ENCODE data around the gene SHMT2.

SHMT2 gene

GRCh38 chr12:57215668-57216013 lies 13.9 kb upstream of the SHMT2 start:
- DNase-seq = no peak

- DNase-seq = peak; percentile 55 to 57
These were observed 13.2 kb upstream of the SHMT2 start, which contains the start of gene NXPH4 for GRCh38 chr12:57216014-57216911. TSS of gene NXPH4 (plus strand) at chr12:57216794. CDS start at chr12:57216970, 176 bp downstream.

- DNase-seq = no peak
These were observed 12.3 kb upstream of the SHMT2 start for GRCh38 chr12:57216921-57217879.

- DNase-seq = no peak
These were observed 11.3 kb upstream of the SHMT2 start for GRCh38 chr12:57218030-57218853.

GRCh38 chr12:57219205-57219992 lies 10.1 kb upstream of the SHMT2 start:
- no peak for DNase-seq

- no peak for DNase-seq
These were observed 9.3 kb upstream of the SHMT2 start for GRCh38 chr12:57219993-57220754.

GRCh38 chr12:57220770-57221168 lies 8.7 kb upstream of the SHMT2 start:
- DNase-seq = no peak

- DNase-seq = no peak
These were observed 8.2 kb upstream of the SHMT2 start for GRCh38 chr12:57221169-57221917.

GRCh38 chr12:57222286-57223190 lies 7.0 kb upstream of the SHMT2 start:
- no peak for DNase-seq

GRCh38 chr12:57223191-57224165 lies 6.0 kb upstream of the SHMT2 start:
- DNase-seq = no peak

- no peak for DNase-seq
These were observed 5.1 kb upstream of the SHMT2 start for GRCh38 chr12:57224278-57224972.

- peak; percentile 52 for DNase-seq
These were observed 4.4 kb upstream of the SHMT2 start for GRCh38 chr12:57224973-57225679.

- no peak for DNase-seq
These were observed 3.8 kb upstream of the SHMT2 start for GRCh38 chr12:57225680-57226210.

- no peak for DNase-seq
These were observed 2.8 kb upstream of the SHMT2 start for GRCh38 chr12:57226588-57227314.

GRCh38 chr12:57227315-57228115 lies 2.0 kb upstream of the SHMT2 start:
- DNase-seq = no peak

Measured in activated CD4-positive, alpha-beta T cell treated with anti-CD3 and anti-CD28 coated beads, Interleukin-2, amount 50 U/mL, for 4 hours (primary cell).